Right lobe of liver (tissue), 4 donors: Measurements from ENCODE around the gene FOXD3.

Experiments used
- CTCF ChIP-seq, 4 donors: fragments of 200-600 bp in 3 of 4; fragments of 450-650 bp in 1 of 4; IDR thresholded peaks; one replicate each; pipeline versions ENCODE4 v1.5.1 to v1.8.0; 2016 to 2022; ENCODE audit warnings: antibody characterized with exemption in 4 of 4, mild to moderate bottlenecking in 2 of 4
- POLR2A ChIP-seq: fragments of 450-650 bp; IDR thresholded peaks from one replicate; pipeline ENCODE4 v1.6.1; 2017; ENCODE audit warnings: antibody characterized with exemption, mild to moderate bottlenecking
- donor health status: DM: no; HTN: no; CAD: no.
- donor health status: DM: no; HTN: no; CAD: no.
- donor health status: DM: no; HTN: yes; CAD: no.

- TF ChIP-seq CTCF (IDR thresholded peaks at IDR 0.05) (no peak), POLR2A (no peak)
These were observed 4.6 kb upstream of the FOXD3 start for GRCh38 chr1:63317817-63318152.
